ENCODE measurements around the gene TRRAP.

DNA sequence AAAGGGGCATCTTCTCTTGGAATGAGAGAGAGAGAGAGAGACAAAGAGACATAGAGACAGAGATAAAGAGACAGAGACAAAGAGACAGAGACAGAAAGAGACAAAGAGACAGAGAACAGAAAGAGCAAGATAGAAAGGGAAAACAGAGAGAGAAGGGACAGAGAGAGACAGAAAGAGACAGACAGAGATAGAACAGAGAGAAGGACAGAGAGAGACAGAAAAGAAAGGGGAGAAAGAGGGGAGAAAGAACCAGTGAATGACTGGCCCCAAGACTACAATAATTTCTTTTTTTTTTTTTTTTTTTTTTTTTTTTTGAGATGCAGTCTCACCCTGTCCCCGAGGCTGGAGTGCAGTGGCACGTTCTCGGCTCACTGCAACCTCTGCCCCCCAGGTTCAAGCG, 16.1 kb upstream of the TRRAP start:
- TF ChIP-seq, protein P1, sequence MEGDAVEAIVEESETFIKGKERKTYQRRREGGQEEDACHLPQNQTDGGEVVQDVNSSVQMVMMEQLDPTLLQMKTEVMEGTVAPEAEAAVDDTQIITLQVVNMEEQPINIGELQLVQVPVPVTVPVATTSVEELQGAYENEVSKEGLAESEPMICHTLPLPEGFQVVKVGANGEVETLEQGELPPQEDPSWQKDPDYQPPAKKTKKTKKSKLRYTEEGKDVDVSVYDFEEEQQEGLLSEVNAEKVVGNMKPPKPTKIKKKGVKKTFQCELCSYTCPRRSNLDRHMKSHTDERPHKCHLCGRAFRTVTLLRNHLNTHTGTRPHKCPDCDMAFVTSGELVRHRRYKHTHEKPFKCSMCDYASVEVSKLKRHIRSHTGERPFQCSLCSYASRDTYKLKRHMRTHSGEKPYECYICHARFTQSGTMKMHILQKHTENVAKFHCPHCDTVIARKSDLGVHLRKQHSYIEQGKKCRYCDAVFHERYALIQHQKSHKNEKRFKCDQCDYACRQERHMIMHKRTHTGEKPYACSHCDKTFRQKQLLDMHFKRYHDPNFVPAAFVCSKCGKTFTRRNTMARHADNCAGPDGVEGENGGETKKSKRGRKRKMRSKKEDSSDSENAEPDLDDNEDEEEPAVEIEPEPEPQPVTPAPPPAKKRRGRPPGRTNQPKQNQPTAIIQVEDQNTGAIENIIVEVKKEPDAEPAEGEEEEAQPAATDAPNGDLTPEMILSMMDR (IDR thresholded peaks at IDR 0.05; ENCODE audit: insufficient read depth, low read length), result no peak
- TF ChIP-seq POLR2AphosphoS5 (IDR thresholded peaks at IDR 0.05; ENCODE audit: low read depth), result no peak
- no peak for TF ChIP-seq GABPA (IDR thresholded peaks at IDR 0.05; ENCODE audit: low read depth)
- TF ChIP-seq, protein P2, sequence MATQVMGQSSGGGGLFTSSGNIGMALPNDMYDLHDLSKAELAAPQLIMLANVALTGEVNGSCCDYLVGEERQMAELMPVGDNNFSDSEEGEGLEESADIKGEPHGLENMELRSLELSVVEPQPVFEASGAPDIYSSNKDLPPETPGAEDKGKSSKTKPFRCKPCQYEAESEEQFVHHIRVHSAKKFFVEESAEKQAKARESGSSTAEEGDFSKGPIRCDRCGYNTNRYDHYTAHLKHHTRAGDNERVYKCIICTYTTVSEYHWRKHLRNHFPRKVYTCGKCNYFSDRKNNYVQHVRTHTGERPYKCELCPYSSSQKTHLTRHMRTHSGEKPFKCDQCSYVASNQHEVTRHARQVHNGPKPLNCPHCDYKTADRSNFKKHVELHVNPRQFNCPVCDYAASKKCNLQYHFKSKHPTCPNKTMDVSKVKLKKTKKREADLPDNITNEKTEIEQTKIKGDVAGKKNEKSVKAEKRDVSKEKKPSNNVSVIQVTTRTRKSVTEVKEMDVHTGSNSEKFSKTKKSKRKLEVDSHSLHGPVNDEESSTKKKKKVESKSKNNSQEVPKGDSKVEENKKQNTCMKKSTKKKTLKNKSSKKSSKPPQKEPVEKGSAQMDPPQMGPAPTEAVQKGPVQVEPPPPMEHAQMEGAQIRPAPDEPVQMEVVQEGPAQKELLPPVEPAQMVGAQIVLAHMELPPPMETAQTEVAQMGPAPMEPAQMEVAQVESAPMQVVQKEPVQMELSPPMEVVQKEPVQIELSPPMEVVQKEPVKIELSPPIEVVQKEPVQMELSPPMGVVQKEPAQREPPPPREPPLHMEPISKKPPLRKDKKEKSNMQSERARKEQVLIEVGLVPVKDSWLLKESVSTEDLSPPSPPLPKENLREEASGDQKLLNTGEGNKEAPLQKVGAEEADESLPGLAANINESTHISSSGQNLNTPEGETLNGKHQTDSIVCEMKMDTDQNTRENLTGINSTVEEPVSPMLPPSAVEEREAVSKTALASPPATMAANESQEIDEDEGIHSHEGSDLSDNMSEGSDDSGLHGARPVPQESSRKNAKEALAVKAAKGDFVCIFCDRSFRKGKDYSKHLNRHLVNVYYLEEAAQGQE (IDR thresholded peaks at IDR 0.05; ENCODE audit: insufficient replicate concordance, low read depth), result no peak
- no peak for TF ChIP-seq SPI1 (IDR thresholded peaks at IDR 0.05; ENCODE audit: borderline replicate concordance, low read depth)
